SJSA1 (cell line): ENCODE data around the gene MYO5B. TPM values are rescaled to one million over a fixed set of nuclear protein-coding genes. Genes with fewer than 3 reads are reported as not detected.

Experiments
- DNase-seq, 2 experiments: peaks; one replicate each; pipeline ENCODE4 v3.0.0-alpha.2; 2015 to 2020; ENCODE audit warnings: low spot score in 2 of 2, low read depth in 1 of 2
- H3K27ac ChIP-seq: fragments of 250-450 bp; sonication (Bioruptor Pico); 2 replicates; pipeline ENCODE4 v1.5.1; 2020; ENCODE audit warnings: mild to moderate bottlenecking, moderate library complexity
- H3K27me3 ChIP-seq: fragments of 250-450 bp; sonication (Bioruptor Pico); replicated peaks from 2 replicates; pipeline ENCODE4 v1.5.1; 2020; ENCODE audit warnings: mild to moderate bottlenecking, moderate library complexity
- H3K36me3 ChIP-seq: fragments of 250-450 bp; sonication (Bioruptor Pico); 2 replicates; pipeline ENCODE4 v1.5.1; 2020; ENCODE audit warnings: mild to moderate bottlenecking
- H3K4me1 ChIP-seq: fragments of 250-450 bp; sonication (Bioruptor Pico); replicated peaks from 2 replicates; pipeline ENCODE4 v1.6.1; 2021; ENCODE audit warnings: mild to moderate bottlenecking
- H3K4me3 ChIP-seq: fragments of 250-450 bp; sonication (Bioruptor Pico); 2 replicates; pipeline ENCODE4 v1.5.1; 2020; ENCODE audit warnings: mild to moderate bottlenecking
- H3K9me3 ChIP-seq: fragments of 250-450 bp; sonication (Bioruptor Pico); replicated peaks from 2 replicates; pipeline ENCODE4 v1.5.1; 2020; ENCODE audit warnings: mild to moderate bottlenecking
- total RNA-seq: library from RNA; depleted of rRNA; stranded (reverse); fragments of >200 nt; shearing (Covaris generic); gene quantifications from 2 replicates; pipeline ENCODE4 v1.2.3, GENCODE V29; 2014

Gene MYO5B
- total RNA-seq, 1 experiment from 2014 or later = 3.4 TPM

- no peak for DNase-seq
- H3K36me3 ChIP-seq = no peaks in the 10 kb centered on the region
These were observed 66.3 kb downstream of the MYO5B start for GRCh38 chr18:50128506-50129271.

GRCh38 chr18:50127516-50128210 is 67.3 kb downstream of the MYO5B start:
- Histone ChIP-seq H3K9me3 (no peaks in the 10 kb centered on the region), H3K27ac (no peak overlapping the region), H3K4me3 (no peak overlapping the region), H3K27me3 (no peaks in the 10 kb centered on the region; the same call in none of the 2 replicates), H3K36me3 (no peaks in the 10 kb centered on the region), H3K4me1 (no peaks in the 10 kb centered on the region)
- no peak for DNase-seq

More at GRCh38 chr18:50128506-50129271, 66.3 kb downstream of the MYO5B start:
- H3K4me3 ChIP-seq = no peak overlapping the region
- H3K9me3 ChIP-seq = no peaks in the 10 kb centered on the region
- no peak overlapping the region for H3K27ac ChIP-seq
- no peaks in the 10 kb centered on the region for H3K4me1 ChIP-seq
- H3K27me3 ChIP-seq = no peaks in the 10 kb centered on the region; the same call in none of the 2 replicates

- no peaks in the 10 kb centered on the region for H3K4me1 ChIP-seq
- no peak overlapping the region for H3K4me3 ChIP-seq
- DNase-seq = no peak
- H3K27ac ChIP-seq = no peak overlapping the region
- H3K9me3 ChIP-seq = no peaks in the 10 kb centered on the region
- H3K36me3 ChIP-seq = no peaks in the 10 kb centered on the region
- H3K27me3 ChIP-seq = no peaks in the 10 kb centered on the region; the same call in 1 of the 2 replicates
These were observed 68.5 kb downstream of the MYO5B start for GRCh38 chr18:50126471-50126870.

- DNase-seq = no peak
- Histone ChIP-seq H3K4me3 (no peak overlapping the region), H3K4me1 (no peaks in the 10 kb centered on the region), H3K27me3 (no peaks in the 10 kb centered on the region; the same call in 1 of the 2 replicates), H3K9me3 (no peaks in the 10 kb centered on the region), H3K27ac (no peak overlapping the region), H3K36me3 (no peaks in the 10 kb centered on the region)
These were observed 69.5 kb downstream of the MYO5B start for GRCh38 chr18:50125456-50125855.

- H3K4me1 ChIP-seq = no peaks in the 10 kb centered on the region
- no peaks in the 10 kb centered on the region for H3K36me3 ChIP-seq
- no peak overlapping the region for H3K4me3 ChIP-seq
- H3K9me3 ChIP-seq = no peaks in the 10 kb centered on the region
- no peak overlapping the region for H3K27ac ChIP-seq
- no peak for DNase-seq
- H3K27me3 ChIP-seq = peaks cover 2% of the 10 kb centered on the region; the same call in 1 of the 2 replicates
These were observed 75.7 kb downstream of the MYO5B start for GRCh38 chr18:50119296-50119695.

- H3K9me3 ChIP-seq = no peaks in the 10 kb centered on the region
- H3K36me3 ChIP-seq = no peaks in the 10 kb centered on the region
- no peak overlapping the region for H3K4me3 ChIP-seq
- peaks cover 12% of the 10 kb centered on the region for H3K27me3 ChIP-seq
- DNase-seq = no peak
- no peak overlapping the region for H3K27ac ChIP-seq
- H3K4me1 ChIP-seq = no peaks in the 10 kb centered on the region
These were observed 77.1 kb downstream of the MYO5B start for GRCh38 chr18:50117863-50118262.

GRCh38 chr18:50115095-50115494 is 79.9 kb downstream of the MYO5B start:
- Histone ChIP-seq H3K27me3 (peaks cover 12% of the 10 kb centered on the region), H3K36me3 (no peaks in the 10 kb centered on the region), H3K9me3 (no peaks in the 10 kb centered on the region), H3K27ac (no peak overlapping the region), H3K4me3 (no peak overlapping the region), H3K4me1 (no peaks in the 10 kb centered on the region)
- no peak for DNase-seq

GRCh38 chr18:50114448-50114847 is 80.5 kb downstream of the MYO5B start:
- H3K4me3 ChIP-seq = no peak overlapping the region
- no peak for DNase-seq
- peaks cover 12% of the 10 kb centered on the region for H3K27me3 ChIP-seq
- H3K27ac ChIP-seq = no peak overlapping the region
- H3K36me3 ChIP-seq = no peaks in the 10 kb centered on the region
- H3K4me1 ChIP-seq = no peaks in the 10 kb centered on the region
- H3K9me3 ChIP-seq = no peaks in the 10 kb centered on the region

- DNase-seq = no peak
- Histone ChIP-seq H3K9me3 (no peaks in the 10 kb centered on the region), H3K4me3 (no peak overlapping the region)
These were observed 81.2 kb downstream of the MYO5B start for GRCh38 chr18:50113726-50114125.

GRCh38 chr18:50111398-50111797 is 83.5 kb downstream of the MYO5B start:
- no peak overlapping the region for H3K27ac ChIP-seq
- no peak overlapping the region for H3K4me3 ChIP-seq
- H3K36me3 ChIP-seq = no peaks in the 10 kb centered on the region
- no peaks in the 10 kb centered on the region for H3K9me3 ChIP-seq
- no peaks in the 10 kb centered on the region for H3K4me1 ChIP-seq
- no peak for DNase-seq
- H3K27me3 ChIP-seq = peaks cover 12% of the 10 kb centered on the region; the same call in 1 of the 2 replicates

More at GRCh38 chr18:50113726-50114125, 81.2 kb downstream of the MYO5B start:
- H3K36me3 ChIP-seq = no peaks in the 10 kb centered on the region
- no peaks in the 10 kb centered on the region for H3K4me1 ChIP-seq
- H3K27ac ChIP-seq = no peak overlapping the region
- H3K27me3 ChIP-seq = peaks cover 12% of the 10 kb centered on the region; the same call in 1 of the 2 replicates

- Histone ChIP-seq H3K4me1 (no peaks in the 10 kb centered on the region), H3K4me3 (no peak overlapping the region), H3K27ac (no peak overlapping the region), H3K36me3 (no peaks in the 10 kb centered on the region), H3K27me3 (no peaks in the 10 kb centered on the region; the same call in 1 of the 2 replicates), H3K9me3 (no peaks in the 10 kb centered on the region)
- DNase-seq = no peak
These were observed 87.4 kb downstream of the MYO5B start for GRCh38 chr18:50107468-50107977.

GRCh38 chr18:50105027-50105426 is 89.9 kb downstream of the MYO5B start:
- Histone ChIP-seq H3K4me3 (no peak overlapping the region), H3K36me3 (no peaks in the 10 kb centered on the region), H3K27ac (no peak overlapping the region), H3K9me3 (no peaks in the 10 kb centered on the region), H3K27me3 (no peaks in the 10 kb centered on the region), H3K4me1 (0 out of 2 replicates have a peak, but pooled peaks cover 3% of the 10 kb centered on the region)
- DNase-seq = no peak

GRCh38 chr18:50104421-50104820 is 90.5 kb downstream of the MYO5B start:
- Histone ChIP-seq H3K4me1 (0 out of 2 replicates have a peak, but pooled peaks cover 5% of the 10 kb centered on the region), H3K4me3 (no peak overlapping the region), H3K27ac (no peak overlapping the region), H3K9me3 (no peaks in the 10 kb centered on the region), H3K27me3 (no peaks in the 10 kb centered on the region), H3K36me3 (no peaks in the 10 kb centered on the region)
- DNase-seq = no peak
